ENCODE data around the gene ZSCAN9.
A peak's percentile ranks its signal among the peaks of the same experiment; 100 is the strongest.

ZSCAN9 gene

GRCh38 chr6:28217890-28218289, 7.2 kb upstream of the ZSCAN9 start:
- no peak for TF ChIP-seq CTCF (conservative IDR thresholded peaks at IDR 0.05; ENCODE audit: low read depth, low read length)
- H3K4me3 ChIP-seq (IDR thresholded peaks at IDR 0.05; ENCODE audit: insufficient read depth, low read depth, low read length) = no peak overlapping the region
- no peaks in the 10 kb centered on the region for H3K36me3 ChIP-seq (ENCODE audit: insufficient read depth)
- H3K9ac ChIP-seq = no peak overlapping the region
- H3K79me2 ChIP-seq (ENCODE audit: insufficient read depth, low read depth) = no peaks in the 10 kb centered on the region
- no peak overlapping the region for H3K27ac ChIP-seq
- peak overlapping the region; percentile 97; the same call in 1 of the 2 replicates for H2AFZ ChIP-seq (ENCODE audit: low read depth)
- H3K4me2 ChIP-seq = no peak overlapping the region; the same call in 1 of the 2 replicates
- no peaks in the 10 kb centered on the region for H3K27me3 ChIP-seq (ENCODE audit: insufficient read depth, low read depth)
- no peaks in the 10 kb centered on the region for H3K4me1 ChIP-seq (ENCODE audit: low read depth, poor library complexity, severe bottlenecking)
- no peaks in the 10 kb centered on the region for H4K20me1 ChIP-seq (ENCODE audit: insufficient read depth)

- Histone ChIP-seq H3K27ac (no peak overlapping the region), H4K20me1 (ENCODE audit: insufficient read depth) (no peaks in the 10 kb centered on the region), H3K27me3 (ENCODE audit: insufficient read depth, low read depth) (no peaks in the 10 kb centered on the region; the same call in 1 of the 2 replicates), H3K4me1 (ENCODE audit: low read depth, poor library complexity, severe bottlenecking) (no peaks in the 10 kb centered on the region), H3K4me3 (IDR thresholded peaks at IDR 0.05; ENCODE audit: insufficient read depth, low read depth, low read length) (no peak overlapping the region), H3K36me3 (ENCODE audit: insufficient read depth) (no peaks in the 10 kb centered on the region), H3K4me2 (peak overlapping the region; percentile 59), H2AFZ (ENCODE audit: low read depth) (peak overlapping the region; percentile 97), H3K79me2 (ENCODE audit: insufficient read depth, low read depth) (no peaks in the 10 kb centered on the region), H3K9ac (peak overlapping the region; percentile 50; the same call in 1 of the 2 replicates)
- TF ChIP-seq CTCF (conservative IDR thresholded peaks at IDR 0.05; ENCODE audit: low read depth, low read length) = no peak
Measured at GRCh38 chr6:28218312-28219248, 6.5 kb upstream of the ZSCAN9 start.

- no peaks in the 10 kb centered on the region for H3K36me3 ChIP-seq (ENCODE audit: insufficient read depth)
- no peak overlapping the region for H3K4me3 ChIP-seq (IDR thresholded peaks at IDR 0.05; ENCODE audit: insufficient read depth, low read depth, low read length)
- H2AFZ ChIP-seq (ENCODE audit: low read depth) = no peak overlapping the region
- H3K9ac ChIP-seq = no peak overlapping the region
- H4K20me1 ChIP-seq (ENCODE audit: insufficient read depth) = no peaks in the 10 kb centered on the region
- H3K4me1 ChIP-seq (ENCODE audit: low read depth, poor library complexity, severe bottlenecking) = peaks cover 9% of the 10 kb centered on the region
- TF ChIP-seq CTCF (conservative IDR thresholded peaks at IDR 0.05; ENCODE audit: low read depth, low read length) = no peak
- H3K27ac ChIP-seq = no peak overlapping the region
- no peaks in the 10 kb centered on the region for H3K79me2 ChIP-seq (ENCODE audit: insufficient read depth, low read depth)
- no peaks in the 10 kb centered on the region; the same call in 1 of the 2 replicates for H3K27me3 ChIP-seq (ENCODE audit: insufficient read depth, low read depth)
- H3K4me2 ChIP-seq = no peak overlapping the region
Measured at GRCh38 chr6:28220257-28221133, 4.6 kb upstream of the ZSCAN9 start.

Measured in KMS-11 (cell line).